NCI-H2081 (cell line): ENCODE measurements around the gene STK32B.
"Not testable (repeated sequence)": the region's sequence is repeated elsewhere in the genome, so short reads cannot be mapped to it uniquely, and the experiment has no call there.

ENCODE experiments used
- DNase-seq, 2 experiments: peaks; one replicate each; lab custom pipeline; 2025; lab: John Stamatoyannopoulos, UW

The STK32B gene

GRCh38 chr4:5030221-5030620 is 21.1 kb upstream of the STK32B start:
- DNase-seq: no peak

- no peak for DNase-seq
Observed at GRCh38 chr4:5030927-5031326, 20.4 kb upstream of the STK32B start.

- no peak for DNase-seq
Observed at GRCh38 chr4:5032813-5033212, 18.5 kb upstream of the STK32B start.

- no peak for DNase-seq
Observed at GRCh38 chr4:5033281-5033841, 17.9 kb upstream of the STK32B start.

- DNase-seq: no peak
Observed at GRCh38 chr4:5034206-5034605, 17.1 kb upstream of the STK32B start.

- DNase-seq: no peak
Observed at GRCh38 chr4:5036239-5036638, 15.0 kb upstream of the STK32B start.

- DNase-seq: no peak
Observed at GRCh38 chr4:5037553-5038551, 13.4 kb upstream of the STK32B start.

GRCh38 chr4:5039800-5040199 is 11.5 kb upstream of the STK32B start:
- no peak for DNase-seq

GRCh38 chr4:5040856-5041620 is 10.2 kb upstream of the STK32B start:
- DNase-seq: no peak

- no peak for DNase-seq
Observed at GRCh38 chr4:5041699-5042098, 9.6 kb upstream of the STK32B start.

- no peak for DNase-seq
Observed at GRCh38 chr4:5043579-5043978, 7.7 kb upstream of the STK32B start.

- DNase-seq: no peak
Observed at GRCh38 chr4:5044341-5044740, 6.9 kb upstream of the STK32B start.

- DNase-seq: no peak
Observed at GRCh38 chr4:5045097-5045496, 6.2 kb upstream of the STK32B start.

- no peak for DNase-seq
Observed at GRCh38 chr4:5048721-5049120, 2.6 kb upstream of the STK32B start.

- peak; percentile 11 to 22 for DNase-seq
Observed at GRCh38 chr4:5050520-5051277, 581 bp upstream of the STK32B start.

- DNase-seq: no peak
Observed at GRCh38 chr4:5052204-5052702, 973 bp downstream of the STK32B start.

- no peak for DNase-seq
Observed at GRCh38 chr4:5052726-5053425, 1.6 kb downstream of the STK32B start.

GRCh38 chr4:5054532-5054931 is 3.3 kb downstream of the STK32B start:
- no peak for DNase-seq

- DNase-seq: no peak
Observed at GRCh38 chr4:5055411-5055810, 4.1 kb downstream of the STK32B start.

GRCh38 chr4:5066101-5066500 is 14.8 kb downstream of the STK32B start:
- DNase-seq: no peak

- DNase-seq: not testable (repeated sequence)
Observed at GRCh38 chr4:5066968-5067367, 15.7 kb downstream of the STK32B start.
